GM12874 (cell line): Measurements from ENCODE around the gene DTNA.

Experiments used
- CTCF ChIP-seq: IDR thresholded peaks from 2 replicates; pipeline ENCODE4 v1.5.1; 2011; ENCODE audit warnings: low read depth, mild to moderate bottlenecking, control low read depth, low read length, moderate library complexity; ENCODE audit not compliant: insufficient read depth

Gene DTNA

DNA sequence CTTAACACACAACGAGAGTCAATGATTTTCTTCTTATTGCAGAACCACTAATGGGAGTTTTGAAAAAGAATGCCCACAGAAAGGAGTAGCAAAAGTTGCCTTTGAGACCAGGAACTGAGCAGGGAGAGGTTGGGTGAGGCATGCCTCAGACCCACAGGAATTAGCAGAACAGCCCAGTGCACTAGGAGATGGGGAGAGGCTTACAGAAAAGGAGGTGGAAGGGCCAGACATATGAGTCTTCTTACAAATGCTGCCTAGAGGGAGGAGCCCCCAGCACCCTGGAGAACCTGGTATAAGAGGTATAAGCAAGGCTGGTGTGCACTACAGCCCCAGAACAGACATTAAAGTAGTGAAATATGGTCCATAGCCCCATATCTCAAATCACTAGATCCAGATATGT, 162.0 kb downstream of the DTNA start:
- no peak for TF ChIP-seq CTCF

DNA sequence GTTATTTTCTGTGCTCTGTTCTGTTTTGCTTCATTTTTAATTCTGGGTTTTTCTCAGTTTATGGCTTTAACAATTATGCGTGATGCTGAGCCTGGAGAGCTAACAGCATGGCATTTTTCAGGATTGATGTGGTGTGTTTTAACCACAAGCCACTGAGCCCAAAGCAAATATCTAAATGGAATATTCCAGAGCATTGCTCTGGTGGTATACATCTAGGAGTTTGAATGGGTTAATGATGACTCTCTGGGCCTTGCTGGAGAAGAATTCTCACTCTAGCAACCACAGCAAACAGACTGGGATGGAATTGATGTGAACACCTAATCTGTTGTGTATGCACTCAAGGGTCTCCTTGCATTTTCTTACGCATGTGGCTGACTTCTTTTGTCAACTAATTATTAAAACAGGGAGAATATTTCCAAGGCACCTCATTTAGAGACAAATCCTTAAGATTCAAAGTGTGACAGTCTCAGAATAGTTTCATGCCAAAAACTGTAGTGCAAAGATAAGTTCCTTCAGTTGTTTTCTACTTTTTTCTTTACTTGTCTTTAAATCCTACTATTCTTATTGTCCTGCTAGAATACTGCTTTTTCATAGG, 164.0 kb downstream of the DTNA start:
- no peak for TF ChIP-seq CTCF

DNA sequence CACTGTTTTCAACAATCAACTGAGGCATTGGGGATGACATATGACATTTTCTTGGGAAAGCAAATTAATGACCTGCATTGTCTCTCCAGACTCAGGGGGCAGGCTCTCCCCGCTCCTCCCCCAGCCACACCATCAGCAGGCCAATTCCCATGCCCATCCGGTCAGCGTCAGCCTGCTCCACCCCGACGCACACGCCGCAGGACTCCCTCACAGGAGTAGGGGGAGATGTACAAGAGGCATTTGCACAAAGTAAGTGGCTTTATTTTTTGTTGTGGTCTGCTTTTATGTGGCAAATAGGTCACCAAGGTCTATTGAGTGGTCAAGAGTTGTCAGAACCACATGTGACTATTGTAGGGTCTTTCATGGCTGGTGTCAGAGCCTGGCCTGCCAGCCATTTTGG, 165.1 kb downstream of the DTNA start:
- TF ChIP-seq CTCF = no peak

DNA sequence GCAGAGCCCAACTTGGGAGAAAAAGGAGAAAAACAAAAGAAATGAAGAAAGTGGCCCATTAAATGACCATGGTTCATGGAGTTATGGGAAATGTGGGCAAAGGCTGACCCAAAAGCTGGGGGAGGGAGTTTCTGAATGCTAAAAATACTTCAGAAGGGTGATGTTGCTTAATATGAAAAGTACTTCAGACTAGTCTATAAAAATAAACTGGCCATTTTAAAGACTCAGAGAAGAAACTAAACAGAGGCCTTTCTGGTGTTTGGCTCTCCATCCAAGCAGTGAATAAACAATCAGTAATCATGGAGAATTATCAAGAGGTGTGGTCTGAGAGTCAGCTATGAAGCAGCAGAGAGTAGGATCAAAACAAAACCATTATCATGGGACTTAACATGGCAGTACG, 170.3 kb downstream of the DTNA start:
- no peak for TF ChIP-seq CTCF

- TF ChIP-seq CTCF = no peak
These were observed 171.1 kb downstream of the DTNA start for GRCh38 chr18:34880882-34881834.

- no peak for TF ChIP-seq CTCF
These were observed 174.3 kb downstream of the DTNA start for GRCh38 chr18:34884436-34884835.

DNA sequence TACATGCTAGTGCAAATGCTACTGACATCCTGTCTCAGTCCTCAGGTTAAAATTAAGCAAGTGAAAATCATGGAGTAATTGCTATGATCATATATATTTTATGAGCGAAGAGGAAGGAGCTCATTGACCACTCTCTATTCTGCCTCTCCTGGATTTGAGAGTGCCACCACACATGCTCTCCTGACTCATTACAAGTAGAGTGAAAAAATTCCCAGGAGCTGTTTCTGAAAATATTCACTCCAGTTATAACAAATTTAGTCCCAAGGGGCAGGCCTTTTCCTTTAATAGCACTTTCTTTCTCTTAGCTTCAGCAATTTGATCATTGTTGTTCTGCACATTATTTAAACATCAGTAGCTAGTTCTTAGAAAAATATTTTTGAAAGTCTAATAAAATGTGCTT, 176.1 kb downstream of the DTNA start:
- TF ChIP-seq CTCF = no peak
